Measurements from ENCODE around the gene BORCS6.

The BORCS6 gene

DNA sequence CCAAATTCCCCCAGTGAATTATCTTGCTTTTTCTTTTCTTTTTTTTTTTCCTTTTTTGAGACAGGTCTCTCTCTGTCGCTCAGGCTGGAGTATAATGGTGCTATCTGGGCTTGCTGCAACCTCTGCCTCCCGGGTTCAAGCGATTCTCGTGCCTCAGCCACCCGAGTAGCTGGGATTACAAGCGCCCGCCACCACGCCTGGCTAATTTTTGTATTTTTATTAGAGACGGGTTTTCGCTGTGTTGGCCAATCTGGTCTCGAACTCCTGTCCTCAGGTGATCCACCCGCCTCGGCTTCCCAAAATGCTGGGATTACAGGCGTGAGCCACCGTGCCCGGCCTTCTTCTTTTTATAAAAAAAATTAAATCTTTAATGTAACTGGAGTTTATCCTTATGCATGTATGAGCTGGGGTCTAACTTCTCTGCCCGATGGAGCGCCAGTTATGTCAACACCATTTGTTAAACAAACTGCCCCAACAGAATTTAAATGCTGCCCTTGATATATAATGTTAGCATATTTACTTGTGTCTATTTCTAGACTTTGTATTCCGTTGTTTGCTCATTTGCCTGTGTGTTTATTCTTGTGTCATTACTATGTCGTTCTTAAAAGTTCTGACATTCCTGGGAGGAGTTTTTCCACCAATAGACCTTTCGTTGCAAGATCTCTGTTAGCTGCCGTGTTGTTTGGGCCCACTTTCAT is 20.9 kb upstream of the BORCS6 start:
- DNase-seq, result no peak

- DNase-seq, result peak; percentile 96
Measured at GRCh38 chr17:8209907-8210760, 20.2 kb upstream of the BORCS6 start, which contains the start of gene AURKB. AURKB (minus strand) TSS chr17:8210575; CDS start chr17:8210224, 351 bp downstream.

DNA sequence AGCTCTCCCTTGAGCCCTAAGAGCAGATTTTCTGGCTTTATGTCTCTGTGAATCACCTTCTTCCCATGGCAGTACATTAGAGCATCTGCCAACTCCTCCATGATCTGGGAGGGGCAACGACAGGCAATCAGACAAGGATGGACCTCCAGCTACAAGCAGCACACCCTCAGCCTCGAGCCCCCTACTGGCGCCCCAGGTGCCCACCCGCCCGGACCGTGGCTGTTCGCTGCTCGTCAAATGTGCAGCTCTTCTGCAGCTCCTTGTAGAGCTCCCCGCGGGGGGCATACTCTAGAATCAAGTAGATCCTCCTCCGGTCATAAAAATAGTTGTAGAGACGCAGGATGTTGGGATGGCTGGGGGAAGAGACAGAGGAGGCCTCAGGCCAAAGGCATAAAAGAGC is 16.6 kb upstream of the BORCS6 start:
- DNase-seq, result no peak

DNA sequence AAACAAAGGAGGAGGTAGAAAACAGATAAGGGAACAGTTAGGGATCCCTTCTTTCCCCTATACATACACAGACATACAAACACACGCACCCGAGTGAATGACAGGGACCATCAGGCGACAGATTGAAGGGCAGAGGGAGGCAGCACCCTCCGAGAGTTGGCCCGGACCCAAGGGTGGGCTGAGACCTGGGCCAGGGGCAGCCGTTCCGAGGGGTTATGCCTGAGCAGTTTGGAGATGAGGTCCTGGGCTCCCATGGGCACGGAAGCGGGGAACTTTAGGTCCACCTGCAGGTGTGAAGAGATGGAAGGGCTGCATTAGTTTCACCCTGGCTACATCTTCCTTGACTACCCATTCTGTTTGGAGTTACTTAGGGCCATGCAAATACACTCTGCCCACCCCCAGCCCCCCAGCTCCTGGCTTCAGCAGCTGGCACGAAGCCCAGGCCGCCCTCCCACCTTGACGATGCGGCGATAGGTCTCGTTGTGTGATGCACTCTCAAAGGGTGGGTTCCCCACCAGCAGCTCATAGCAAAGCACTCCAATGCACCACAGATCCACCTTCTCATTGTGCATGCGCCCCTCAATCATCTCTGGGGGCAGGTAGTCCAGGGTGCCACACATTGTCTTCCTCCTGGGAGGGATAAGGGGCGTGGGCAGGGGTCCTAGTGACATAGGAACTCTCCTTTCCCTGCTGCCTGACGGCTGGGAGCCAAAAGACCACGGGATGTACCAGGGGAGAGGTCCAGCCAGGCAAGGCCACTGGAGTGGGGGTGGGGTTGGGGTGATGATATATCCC is 15.0 kb upstream of the BORCS6 start:
- no peak for DNase-seq

DNA sequence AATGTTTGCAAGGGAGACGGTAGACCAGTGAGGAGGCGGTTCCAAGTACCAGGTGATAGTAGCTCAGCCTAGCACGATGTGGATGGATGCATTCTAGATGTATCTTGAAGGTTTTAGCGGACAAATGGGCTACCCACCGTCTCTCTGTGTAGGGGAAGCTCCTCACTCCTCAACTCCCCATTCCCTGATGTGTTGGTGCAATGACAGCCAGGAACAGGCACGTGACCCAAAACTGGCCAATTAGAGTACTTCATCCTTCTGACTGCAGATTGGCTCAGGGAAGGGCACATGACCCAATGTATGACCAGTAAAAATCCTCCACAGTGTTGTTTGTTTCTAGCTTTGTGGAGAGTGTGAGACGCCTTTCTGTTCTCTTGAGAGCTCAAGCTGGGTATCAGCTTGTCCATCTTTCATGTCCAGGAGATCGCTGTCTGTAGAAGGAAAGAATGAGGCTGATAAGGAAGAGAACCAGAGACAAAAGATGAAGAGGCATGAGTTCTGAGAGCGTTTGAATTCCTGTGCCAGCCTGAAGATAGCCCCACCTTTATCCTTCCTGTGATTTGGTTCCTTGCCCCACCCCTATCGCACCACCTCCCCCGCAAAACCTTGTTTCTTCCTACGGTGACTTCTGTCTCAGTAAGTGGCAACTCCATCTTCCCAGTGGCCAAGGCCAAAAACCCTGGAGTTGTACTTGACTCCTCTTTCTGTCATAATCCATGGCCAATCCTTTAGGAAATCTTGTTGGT is 2.3 kb upstream of the BORCS6 start:
- DNase-seq, result peak; percentile 98

GRCh38 chr17:8190506-8190905 is 526 bp upstream of the BORCS6 start:
- DNase-seq, result no peak

DNA sequence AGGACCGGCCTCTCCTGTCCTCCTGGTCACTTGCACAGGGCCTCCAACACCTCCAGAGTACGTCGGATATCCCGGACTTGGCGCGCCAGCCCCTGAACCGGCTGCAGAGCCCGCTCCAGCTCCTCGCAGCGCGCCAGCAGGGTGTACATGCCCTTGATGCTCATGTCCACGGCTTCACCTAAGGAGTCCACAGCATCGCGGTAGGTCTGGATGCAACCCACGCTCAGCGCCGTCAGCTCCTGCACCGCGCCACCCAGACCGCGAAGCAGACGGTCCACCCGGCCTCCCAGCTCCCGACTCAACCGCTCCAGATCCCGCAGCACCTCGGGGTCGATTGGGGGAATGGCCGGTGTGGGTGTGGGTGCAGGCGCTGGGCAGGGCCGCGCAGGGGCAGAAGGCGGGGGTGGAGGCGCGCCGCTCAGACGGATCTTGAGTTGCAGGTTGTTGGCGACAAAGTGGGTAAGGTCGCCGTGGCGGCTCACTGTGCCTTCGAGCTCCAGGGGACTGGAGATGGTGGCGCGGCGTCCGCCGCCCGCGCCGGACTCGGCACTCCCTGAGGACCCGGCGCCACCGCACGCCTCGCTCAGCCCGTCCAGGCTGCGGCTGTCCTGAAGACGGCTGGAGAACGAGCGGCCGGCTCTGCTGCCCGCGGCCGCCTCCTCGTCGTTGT is 804 bp downstream of the BORCS6 start:
- no peak for DNase-seq

GRCh38 chr17:8188263-8188839 is 1.6 kb downstream of the BORCS6 start:
- no peak for DNase-seq

- peak; percentile 99 for DNase-seq
Measured at GRCh38 chr17:8187517-8188262, 2.3 kb downstream of the BORCS6 start.

GRCh38 chr17:8186787-8187516 is 3.0 kb downstream of the BORCS6 start:
- DNase-seq, result peak; percentile 96

- no peak for DNase-seq
Measured at GRCh38 chr17:8186446-8186786, 3.6 kb downstream of the BORCS6 start.

GRCh38 chr17:8185582-8186445 is 4.2 kb downstream of the BORCS6 start:
- peak; percentile 85 for DNase-seq

DNA sequence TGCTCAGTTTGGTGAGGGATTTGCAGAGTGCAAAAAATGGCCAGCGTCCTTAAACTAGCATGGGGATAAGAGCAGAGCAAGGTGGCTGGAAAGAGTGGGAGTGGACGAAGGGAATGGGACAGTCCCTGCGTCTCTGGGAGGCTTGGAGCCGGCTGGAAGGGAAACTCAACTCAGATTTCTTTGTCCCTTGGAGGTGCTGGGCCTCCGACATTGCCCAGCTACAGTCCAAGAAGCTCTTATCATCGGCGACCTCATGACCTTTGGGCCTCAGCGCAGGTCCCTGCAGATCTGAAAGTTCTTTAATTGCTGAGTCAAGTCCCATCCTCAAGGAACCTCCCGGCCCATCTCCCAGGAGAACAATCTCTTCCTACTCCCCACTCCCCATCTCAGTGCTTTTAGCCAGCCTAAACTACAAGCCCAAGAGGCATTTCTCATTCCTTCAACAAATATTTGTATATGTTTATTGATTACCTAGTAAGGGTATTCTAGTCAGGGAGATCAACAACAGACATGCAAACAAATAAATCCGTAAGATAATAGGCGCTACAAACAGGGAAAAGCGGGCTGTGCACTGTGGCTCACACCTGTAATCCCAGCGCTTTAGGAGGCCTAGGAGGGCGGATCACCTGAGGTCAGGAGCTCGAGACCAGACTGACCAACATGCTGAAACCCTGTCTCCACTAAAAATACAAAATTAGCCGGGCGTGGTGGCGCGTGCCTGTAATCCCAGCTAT is 12.8 kb downstream of the BORCS6 start:
- DNase-seq, result no peak

DNA sequence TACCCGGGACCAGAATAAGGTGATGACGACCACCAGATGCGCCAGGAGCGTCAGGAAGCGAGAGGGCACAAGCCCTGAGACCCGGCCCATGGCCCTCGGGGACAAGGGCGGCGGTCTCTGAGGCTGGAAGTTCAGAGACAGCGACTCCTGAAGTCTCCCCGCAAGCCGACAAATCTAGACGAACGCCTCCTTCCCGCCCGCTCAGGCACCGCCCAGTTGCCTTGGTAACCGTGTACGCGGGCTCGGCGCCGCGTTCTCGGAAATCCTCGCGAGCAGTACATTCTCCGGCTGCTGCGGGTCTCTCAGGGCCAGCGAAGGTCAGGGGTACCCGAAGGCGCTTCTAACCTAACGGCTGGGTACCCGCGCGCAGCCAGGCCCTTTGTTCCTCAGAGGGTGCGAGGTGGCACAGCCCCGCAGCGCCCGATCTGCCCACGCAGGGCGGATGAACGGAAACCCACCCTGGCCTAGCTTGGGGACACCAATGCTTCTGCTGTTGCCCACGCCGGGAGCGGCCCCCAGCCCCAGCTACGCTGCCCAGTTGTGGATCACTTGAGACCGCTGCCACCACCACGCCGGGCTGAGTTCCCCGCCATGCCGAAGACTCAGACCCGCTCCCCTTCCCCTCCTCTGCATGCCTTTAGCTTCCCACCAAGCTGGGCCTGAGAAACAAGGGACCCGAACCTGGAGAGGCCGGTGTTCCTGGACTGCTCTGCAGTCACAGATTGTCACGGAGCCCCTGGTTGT is 13.6 kb downstream of the BORCS6 start, which contains the start of gene TMEM107:
TSS of gene TMEM107 (minus strand) at position 184 of the 744 bp plus-strand sequence. CDS start at position 90, 94 bp downstream.
- DNase-seq, result peak; percentile 91

DNA sequence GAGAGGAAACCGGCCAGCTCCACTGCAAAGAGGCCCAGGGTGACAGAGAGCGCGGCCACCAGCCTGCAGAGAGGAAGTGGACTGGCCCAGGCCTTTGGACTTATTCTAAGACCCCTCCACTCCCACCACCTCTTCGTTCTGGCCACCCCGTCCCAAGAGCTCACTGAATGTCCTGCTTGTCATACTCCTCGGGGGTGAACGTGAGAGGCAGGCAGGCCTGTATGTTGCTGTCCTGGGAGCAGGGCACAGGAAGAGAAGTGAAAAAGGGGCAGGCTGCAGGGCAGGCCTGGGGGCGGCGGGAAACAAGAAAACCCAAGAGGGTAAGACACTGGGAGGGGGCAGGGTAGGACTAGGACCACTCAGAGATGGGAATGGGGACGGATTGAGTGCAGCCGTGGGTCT is 14.2 kb downstream of the BORCS6 start:
- no peak for DNase-seq

- DNase-seq, result peak; percentile 81
Measured at GRCh38 chr17:8173871-8174322, 16.1 kb downstream of the BORCS6 start.

DNA sequence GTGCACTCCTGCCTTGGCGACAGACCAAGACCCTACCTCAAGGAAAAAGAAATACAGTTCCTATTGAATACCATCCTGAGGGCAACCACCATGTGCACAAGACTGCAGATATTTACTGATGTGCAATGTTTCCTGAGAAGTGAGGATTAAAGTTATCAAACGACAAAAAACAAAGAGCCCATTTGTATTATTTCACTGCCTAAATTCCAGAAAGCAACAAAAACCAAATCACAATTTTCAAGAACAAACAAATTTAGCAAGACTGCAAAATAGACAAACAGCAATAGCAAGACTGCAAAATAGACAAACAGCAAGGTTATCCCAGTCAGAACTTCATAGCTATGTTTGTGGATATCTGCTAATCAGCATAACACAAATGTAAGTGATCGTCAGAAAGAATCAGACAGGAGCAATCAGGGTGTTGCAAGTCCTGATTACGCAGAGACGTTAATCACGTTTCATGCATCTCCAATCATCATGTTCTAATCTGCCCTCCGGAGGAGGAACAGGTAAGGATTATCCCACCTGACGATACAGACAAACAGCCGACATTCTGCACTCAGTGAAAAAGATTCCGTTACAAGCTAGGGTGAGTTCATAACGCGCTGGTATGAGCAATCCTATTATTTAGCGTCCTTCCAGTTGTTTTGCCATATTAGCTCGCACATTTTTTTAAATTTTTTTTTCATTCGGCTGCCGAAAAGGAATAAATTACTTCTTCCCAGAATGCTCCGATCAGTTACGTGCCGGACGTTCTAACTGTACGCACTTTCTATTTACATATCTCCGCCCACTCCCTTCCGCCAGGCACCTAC is 16.7 kb downstream of the BORCS6 start:
- DNase-seq, result peak; percentile 98
